ENCODE data around the gene LMNA.

Gene LMNA

DNA sequence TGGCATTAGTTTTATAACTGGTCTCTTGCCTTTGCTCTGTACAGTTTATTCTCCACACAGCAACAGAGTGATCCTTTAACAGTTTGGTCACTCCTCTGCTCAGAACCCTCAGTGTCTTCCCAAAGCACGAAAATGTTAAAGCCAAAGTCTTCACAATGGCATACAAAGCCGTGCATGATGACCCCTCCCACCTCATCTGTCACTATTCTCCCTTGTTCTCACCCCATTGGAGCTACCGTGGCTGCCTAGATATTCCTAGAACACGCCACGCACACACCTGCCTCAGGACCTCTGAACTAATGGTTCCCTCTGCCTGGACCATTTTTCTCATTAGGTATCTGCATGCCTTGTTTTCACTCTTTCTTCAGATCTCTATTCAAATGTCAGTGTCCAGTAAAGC is 30.2 kb downstream of the LMNA start:
- DNase-seq: no peak

DNA sequence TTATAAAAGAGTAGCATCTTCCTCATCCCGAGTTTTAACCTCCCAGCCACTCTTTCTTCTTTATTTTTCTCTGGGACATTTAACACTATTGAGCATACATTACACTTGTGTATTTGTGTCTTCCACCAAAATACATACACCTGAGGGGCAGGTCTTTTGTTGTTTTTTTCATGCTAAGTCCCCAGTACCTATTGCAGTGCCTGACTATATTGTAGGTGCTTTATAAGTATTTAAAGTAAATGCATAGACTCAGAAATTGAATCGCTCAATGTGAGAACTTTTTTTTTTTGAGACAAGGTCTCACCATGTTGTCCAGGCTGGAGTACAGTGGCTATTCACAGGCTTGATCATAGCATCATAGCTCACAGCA is 31.1 kb downstream of the LMNA start:
- no peak for DNase-seq

DNA sequence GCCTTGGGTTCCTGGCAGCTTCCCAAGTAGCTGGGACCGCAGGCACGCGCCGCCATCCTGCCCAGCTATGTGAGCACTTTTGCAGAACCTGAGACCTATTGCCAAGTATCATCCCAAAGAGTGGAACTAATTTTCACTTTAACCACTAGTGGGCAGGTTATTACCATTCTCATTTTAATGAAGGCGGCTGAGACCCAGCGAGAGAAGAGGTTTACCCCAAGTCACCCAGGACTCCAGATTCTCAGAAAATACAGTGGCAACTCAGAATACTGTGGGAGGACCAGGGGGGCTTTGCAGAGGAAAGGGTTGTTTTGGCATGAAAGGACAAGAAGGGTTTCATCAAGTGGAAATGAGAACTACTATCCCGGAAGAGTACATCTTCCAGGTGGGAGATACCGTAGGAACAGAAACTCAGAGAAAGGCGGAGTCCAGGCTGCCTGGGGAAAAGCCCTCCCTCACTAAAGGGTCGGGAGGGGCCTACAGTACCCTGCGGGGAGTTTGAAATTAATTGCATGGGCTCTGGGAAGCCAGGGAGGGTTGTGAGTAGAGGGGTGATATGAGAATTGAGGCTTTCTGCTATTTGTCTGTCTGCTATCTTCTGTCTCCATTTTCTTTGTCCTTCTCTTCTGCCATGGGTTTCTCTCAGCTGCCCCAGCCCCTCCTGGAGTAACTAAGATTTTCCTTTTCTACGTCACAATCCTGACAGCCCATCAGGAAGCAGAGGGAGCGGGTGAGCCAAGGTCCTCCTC is 31.7 kb downstream of the LMNA start:
- DNase-seq: peak; percentile 59

DNA sequence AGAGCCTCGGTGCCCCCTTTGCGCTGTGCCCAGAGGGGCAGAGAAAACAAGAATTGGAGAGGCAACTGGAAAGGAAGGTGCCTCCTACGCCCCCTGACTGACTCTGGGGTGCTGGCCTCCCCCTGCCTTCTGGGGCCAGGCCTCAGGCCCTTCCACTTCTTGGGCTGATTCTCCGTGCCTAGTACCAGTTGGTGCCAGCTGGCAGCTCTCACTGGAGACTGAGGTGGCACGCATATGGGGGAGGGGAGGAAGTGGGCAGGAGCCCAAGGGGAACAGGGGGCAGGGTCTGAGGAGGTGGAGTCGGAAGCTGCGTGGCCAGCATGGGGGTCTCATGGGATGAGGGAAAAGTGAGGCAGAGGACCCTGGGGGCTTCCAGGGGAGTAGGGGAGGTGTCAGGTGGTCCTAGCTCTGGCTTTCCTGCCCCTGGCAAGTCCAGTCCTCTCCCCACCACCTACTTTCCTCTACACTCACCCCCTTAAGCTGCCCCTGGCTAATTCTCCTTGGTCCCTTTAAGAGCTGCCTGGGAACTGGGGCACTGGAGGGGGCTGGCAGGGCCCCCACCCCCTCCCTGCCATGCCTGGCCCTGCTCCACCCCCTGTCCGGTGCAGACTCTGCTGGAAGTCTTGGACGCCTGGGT is 32.4 kb downstream of the LMNA start:
- DNase-seq: peak; percentile 52

DNA sequence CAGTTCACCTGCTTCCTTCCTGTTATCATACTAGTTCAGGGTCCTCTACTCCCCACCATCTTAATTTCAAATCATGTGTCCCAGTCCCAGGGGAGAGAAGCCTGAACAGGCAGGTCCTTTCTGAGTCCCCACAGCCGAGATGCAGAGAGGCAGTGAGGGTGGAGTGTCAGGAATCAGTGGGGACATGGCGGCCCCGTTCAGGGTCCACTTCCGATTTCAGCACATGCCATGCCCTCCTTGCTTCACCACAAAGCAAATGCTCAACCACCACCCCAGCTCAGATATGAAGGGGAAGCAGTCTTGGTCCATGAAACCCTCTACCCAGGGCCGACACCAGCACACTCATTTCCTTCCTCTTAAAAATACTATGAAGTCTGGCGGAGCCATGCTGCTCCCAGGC is 33.7 kb downstream of the LMNA start:
- DNase-seq: no peak

DNA sequence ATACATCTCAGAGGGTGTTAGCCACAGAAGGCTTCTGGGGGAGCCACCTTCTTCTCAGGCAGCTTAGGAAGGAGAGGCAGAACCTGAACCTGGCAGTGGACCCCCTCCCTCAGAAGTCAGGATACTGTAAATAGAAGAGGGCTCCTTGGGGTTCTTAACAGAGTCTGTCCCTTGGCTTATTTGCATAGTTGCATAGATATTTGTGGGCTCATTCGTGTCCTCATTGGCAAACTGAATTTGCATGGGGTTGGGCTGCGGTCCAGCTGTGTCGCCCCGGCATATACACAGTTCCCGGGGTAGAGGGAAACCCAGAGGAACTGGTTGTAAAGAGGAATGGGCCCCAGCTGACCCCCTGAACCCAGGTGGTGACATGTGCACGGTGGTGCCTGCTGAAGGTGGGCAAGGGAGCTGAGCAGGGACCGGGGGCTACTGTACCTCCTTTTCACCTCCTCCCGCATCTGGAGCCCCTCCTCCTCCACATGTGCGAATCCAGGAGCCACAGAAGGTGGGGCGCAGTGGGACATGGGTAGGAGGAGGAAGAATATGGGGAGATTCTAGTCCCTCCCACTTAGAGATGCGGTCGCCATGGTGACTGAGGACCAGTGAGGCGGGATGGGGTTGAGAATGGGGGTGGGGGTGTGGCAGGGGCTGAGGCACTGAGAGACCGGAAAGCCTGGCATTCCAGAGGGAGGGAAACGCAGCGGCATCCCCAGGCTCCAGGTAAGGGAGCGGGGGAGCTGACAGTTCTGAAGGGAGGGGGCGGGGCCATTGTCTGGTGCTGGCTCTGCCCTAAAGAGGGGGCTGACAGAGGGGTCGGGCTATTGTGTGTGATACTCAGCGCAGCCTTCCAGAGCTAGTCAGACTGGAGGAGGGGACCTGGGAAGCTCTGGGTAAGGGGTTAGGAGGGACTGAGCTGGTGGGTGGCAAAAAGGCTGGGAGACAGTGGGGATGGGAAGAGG is 35.1 kb downstream of the LMNA start:
- no peak for DNase-seq

DNA sequence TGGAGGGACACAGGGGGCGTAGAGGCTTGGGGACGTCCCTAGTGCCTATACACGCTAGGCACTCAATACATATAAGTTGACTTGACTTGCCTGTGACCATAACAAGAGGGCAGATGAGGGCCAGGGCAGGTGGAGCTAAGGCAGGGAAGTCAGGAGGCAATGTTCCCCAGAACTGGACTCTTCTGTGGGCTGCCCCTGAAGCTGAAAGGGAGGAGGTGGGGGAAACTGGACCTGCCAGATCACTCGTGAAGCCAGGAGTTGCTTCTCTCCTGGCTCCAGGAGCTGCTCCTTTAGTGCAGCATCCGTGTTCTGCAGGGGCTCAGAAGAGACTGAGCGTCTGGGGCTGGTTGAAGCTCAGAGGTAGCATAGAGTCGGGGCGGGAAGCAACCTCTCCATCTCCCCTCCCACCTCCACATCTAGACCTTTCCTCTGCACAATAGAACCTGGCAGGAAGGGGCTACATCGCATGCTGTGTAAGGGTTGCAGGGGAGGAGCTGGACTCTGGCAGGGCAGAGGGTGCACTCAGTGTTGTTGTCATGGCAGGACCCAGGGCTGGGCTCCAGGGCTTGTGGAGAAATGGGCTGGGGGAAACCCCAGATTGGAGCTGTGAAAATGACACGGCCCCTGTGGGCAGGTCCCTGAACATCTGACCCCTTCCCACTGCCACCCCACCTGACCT is 36.0 kb downstream of the LMNA start:
- no peak for DNase-seq

DNA sequence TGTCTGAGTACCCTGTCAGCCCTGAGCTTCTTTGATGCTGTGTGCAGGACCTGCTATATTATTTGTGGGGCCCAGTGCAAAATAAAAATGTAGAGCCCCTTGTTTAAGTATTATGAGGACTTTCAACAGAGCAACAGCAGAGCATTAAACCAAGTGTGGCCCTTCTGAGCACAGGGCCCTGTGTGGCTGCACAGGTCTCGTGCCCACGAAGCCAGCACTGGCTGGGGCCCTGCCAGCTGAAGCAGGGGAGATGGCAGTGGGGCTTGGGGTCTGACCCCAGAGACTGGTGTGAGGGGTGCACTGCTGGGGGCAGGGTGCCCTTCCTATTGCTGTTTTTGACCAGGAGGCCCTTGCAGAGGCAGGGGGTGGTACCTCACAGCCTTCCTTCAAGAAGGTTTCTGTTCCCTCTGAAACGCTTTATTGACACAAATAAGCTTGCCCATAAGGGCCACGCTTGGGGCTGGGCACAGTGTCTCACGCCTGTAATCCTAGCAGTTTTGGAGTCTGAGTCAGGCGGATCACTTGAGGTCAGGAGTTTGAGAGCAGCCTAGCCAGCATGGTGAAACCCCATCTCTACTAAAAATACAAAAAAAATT is 36.7 kb downstream of the LMNA start:
- no peak for DNase-seq

DNA sequence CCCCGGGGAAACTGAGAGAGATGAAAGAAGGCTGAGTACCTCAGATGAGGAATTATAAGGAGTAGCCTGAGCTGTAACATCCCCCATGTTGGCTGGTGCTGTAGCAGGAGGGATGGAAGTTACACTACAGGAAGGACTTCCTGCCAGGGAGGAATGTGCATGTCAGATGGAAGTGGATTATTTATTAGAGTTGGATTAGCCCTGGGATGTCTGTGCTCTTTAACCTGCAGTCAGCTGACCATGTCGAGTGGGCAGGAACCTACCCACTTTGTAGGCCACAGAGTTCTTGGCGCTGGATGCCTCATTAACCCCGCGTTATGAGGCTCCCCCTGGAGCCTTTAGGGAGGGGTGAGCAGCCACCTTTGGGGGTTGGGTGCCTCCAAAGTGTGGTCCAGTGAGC is 38.1 kb downstream of the LMNA start:
- no peak for DNase-seq

DNA sequence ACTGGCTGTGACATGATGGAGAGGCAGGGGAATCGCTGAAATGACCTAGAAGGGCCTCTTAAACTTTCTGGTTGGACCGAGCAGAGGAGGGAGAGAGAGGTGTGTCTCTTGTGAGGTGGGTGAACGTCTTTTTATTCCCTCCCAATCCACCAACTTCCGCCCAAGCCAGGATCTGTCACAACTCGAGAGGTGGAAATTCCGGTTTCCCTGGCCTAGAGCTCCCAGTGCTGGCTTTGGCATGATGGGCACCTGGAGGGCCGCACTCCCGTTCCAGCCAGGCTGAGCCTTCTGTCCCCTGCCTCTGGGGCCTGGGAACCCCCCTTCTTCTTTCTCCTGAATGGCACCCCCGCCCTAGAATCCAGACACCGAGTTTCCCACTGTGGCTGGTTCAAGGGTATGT is 38.9 kb downstream of the LMNA start, which contains the start of gene SEMA4A:
Gene SEMA4A, plus strand, starts transcription at position 224 of the 400 bp plus-strand sequence. CDS start 994 bp downstream, outside the sequence.
- no peak for DNase-seq

DNA sequence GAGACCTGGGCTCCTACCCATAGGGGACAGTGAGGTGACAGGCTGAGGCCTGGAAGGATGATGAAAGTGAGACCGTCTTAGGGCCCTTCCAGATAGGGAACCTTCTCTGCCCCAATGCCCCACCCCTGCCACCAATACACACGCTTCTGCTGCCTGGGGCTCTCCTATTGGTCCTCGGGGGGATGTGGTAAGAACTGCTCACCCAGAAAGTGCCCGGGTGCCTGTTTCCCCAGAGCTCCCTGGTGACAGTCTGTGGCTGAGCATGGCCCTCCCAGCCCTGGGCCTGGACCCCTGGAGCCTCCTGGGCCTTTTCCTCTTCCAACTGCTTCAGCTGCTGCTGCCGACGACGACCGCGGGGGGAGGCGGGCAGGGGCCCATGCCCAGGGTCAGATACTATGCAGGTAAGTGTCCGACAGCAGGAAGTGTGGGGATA is 39.8 kb downstream of the LMNA start:
- no peak for DNase-seq

DNA sequence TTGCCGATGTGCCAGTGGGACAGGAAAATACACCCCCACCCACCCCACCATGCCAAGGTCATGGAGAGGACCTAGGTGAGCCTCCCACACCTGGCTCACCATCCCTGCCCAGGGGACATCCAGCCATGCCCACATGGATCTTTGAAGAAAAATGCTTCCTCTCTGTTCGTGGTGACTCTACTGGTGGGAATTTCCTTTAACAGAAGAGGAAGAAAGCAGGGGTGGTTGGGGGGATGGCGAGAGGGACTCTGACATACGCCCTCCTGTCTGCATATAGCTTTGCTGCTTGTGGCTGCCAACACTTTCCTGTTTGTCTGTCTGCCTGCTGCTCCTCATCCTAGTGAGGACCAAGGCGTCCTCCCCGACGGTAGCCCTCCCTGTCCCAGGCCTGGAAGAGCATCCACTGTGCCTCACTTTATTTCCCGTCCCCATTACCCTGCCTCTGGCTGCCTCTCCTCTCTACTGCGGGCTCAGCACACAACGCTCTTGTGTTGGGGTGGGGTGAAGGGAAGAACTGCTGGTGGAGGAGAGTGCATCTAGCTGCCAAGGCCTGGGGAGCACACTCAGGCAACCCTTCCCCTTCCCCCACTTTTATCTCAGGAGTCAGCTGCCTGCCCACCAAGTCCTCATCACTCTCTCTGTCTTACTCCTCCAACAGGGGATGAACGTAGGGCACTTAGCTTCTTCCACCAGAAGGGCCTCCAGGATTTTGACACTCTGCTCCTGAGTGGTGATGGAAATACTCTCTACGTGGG is 41.4 kb downstream of the LMNA start:
- no peak for DNase-seq

DNA sequence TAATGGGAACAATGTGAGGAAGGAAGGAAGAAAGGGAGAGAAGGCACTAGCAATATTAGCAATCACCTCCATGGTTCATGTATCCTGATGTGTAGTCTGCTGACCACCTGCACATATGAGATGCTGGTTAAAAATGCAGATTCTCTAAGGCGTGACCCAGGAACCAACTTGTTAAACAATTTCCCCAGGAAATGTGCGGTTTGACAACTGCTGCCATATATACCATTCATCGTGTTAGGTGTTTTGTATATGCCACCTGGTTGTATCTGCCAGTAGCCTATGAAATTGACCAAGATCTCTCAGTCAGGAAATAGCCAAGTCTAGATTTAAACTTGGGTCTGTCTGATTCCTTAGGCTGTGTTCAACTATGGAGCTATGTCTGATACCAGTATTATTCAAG is 43.0 kb downstream of the LMNA start:
- no peak for DNase-seq

DNA sequence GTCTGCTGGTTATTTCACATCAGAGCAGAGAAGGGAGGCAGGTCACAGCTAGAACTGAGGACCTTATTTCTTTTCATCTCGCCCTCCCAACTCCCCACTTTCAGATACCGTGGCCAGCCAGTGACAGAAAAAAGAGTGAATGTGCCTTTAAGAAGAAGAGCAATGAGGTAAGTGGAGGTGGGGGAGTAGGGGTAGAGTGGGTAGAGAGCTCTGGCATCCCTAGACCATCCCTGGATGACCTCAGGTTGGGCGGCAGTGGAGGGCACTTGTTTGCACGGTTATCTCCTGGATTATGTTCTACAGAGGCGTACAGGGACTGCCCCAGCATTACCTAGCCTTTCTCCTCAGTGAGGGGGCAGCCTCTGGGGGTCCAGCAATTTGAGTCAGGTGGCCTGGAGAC is 43.5 kb downstream of the LMNA start:
- no peak for DNase-seq

DNA sequence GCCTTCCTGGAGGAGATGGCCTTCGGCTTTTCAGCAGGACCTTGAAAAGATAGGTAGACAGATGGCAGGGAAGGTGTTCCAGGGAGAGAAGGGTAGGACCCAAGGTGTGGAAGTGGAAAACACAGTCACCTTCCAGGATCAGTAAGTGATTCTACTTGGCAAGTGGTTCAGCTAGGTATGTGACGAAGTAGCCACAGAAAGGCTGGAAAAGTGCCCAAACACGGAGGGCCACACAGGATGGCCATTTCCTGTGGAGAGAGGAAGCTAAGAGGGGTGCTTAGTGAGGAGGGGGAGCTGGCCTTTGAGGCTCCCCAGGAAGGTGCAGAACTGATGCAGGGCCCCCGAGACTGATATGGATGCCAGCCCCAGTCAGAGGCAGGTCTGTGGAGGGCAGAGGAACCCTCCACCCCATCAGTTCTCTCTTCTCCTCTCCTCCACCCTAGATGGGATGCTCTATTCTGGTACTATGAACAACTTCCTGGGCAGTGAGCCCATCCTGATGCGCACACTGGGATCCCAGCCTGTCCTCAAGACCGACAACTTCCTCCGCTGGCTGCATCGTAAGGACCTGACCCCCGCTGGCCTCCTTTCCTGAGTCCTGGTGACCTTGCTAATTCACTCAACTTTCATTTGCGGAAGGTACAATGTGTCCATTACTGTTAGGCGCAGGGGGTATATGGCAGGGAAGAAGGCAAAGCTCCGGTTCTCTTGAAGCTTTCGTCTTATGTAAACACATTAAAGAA is 45.7 kb downstream of the LMNA start:
- no peak for DNase-seq

DNA sequence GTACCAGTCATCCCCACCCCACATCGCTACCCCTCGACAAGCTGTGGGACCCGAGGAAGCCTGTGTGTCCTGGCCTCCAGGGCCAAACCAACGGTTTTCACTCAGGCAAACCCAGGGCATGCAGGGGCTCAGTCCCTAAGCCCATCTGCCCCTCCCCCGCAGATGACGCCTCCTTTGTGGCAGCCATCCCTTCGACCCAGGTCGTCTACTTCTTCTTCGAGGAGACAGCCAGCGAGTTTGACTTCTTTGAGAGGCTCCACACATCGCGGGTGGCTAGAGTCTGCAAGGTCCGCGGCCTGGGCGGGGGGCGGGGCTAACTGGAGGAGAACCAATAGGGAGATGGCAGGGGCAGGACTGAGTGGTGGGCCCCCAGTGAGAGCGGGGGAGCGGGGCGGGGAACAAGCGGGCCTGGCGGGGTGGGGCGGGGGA is 46.2 kb downstream of the LMNA start:
- peak; percentile 65 for DNase-seq

DNA sequence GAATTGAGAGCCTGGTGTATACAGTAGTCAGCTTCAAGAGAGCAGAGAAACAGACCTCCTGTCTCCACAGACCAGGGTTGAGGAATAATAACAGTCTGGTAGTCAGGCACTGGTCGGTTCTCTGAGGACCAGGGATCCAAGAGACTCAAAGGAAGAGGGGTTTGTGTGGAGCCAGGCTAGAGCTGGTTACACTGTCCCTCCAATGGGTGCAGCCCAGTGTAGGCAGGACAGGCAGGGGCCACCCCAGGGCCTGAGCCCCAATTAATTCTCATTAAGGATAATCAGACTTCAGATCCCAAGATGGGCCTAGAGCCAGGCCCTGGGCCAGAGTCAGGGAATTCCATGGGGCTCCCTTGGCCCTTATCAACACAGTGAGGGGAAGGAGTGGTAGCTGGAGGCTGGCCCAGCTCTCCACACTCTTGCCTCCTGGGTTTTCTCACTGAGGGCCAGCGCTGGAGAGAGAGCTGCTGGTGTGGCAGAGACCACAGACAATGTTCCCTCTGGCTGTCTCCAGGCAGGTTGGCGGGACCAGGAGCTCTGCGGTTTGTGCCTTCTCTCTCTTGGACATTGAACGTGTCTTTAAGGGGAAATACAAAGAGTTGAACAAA is 48.0 kb downstream of the LMNA start:
- no peak for DNase-seq

DNA sequence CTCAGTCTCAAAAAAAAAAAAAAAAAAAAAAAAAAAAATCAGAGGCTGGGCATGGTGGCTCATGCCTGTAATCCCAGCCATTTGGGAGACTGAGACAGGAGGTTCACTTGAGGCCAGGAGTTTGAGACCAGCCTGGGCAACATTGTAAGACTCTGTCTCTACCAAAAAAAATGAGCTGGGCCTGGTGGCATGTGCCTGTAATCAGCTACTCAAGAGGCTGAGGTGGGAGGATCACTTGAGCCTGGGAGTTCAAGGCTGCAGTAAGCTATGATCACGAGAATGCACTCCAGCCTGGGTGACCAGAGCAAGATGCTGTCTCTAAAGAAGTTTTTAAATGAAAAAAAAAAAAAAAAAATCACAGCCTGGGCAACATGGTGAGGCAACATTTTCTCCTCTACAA is 49.2 kb downstream of the LMNA start:
- no peak for DNase-seq

DNA sequence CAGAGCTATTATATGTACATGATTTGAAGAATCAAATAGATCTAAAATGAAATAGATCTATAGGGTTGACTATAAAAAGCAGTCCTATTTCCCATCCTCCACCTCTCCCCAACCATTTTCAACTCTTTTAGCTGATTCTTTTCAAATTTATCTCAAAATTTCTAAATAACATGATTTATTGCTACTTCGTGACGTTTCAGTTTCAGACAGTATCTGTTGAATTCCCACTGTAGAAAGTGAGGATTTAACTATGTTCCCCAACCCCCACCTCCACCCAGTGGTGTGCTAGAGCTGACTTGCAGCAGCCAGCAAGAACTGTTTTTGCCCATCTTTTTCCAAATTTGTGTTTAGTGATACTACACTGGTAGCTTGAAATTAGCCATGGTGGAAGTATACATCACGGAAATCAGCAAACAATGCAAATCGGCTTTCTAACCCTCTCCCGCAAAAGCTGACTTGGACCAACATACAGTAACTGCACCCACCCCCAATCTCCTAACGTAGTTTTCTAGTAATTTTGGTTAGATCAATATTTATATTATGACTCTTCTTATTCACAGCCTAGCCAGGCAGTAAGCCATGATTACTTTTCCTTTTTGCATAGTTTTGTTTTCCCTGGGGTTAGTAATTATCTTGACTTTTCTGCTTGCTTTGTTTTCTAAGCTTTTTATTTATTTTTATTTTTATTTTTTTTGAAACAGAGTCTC is 49.8 kb downstream of the LMNA start:
- DNase-seq: no peak

DNA sequence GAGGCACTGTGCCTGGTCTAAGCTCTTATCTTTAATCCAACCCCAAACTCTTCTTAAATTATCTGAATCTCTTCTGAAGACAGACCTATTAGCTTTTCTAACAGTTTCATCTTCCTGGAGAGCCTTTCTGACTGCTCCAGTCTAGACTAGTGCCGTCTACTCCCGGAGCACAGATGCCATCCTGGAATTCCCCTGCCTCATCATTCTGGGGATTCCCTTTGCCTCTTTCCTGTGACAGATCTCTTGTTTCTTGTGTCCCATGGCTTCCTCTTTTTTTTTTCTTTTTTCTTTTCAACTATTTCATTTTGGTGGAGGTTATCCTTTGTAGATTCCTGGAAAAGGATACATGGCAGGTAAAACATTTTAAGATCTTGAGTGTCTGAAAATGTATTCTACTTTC is 50.6 kb downstream of the LMNA start:
- DNase-seq: no peak
